ENCODE results near the gene SKI. TPM values are rescaled to one million over a fixed set of nuclear protein-coding genes. Genes with fewer than 3 reads are reported as not detected.

Gene SKI
- total RNA-seq, 1 donor from 2014 or later, result 132 TPM

GRCh38 chr1:2337501-2337900 lies 109.4 kb downstream of the SKI start:
- Mint-ChIP-seq H3K4me3 (ENCODE audit: unreplicated experiment) (no peak overlapping the region), H3K27me3 (ENCODE audit: unreplicated experiment) (no peaks in the 10 kb centered on the region), H3K4me1 (ENCODE audit: unreplicated experiment) (peaks cover 2% of the 10 kb centered on the region), H3K9me3 (ENCODE audit: unreplicated experiment) (no peaks in the 10 kb centered on the region), H3K27ac (ENCODE audit: unreplicated experiment) (no peak overlapping the region), H3K36me3 (ENCODE audit: unreplicated experiment) (no peaks in the 10 kb centered on the region)
- DNase-seq (ENCODE audit: extremely low spot score, unreplicated experiment), result no peak
- no peak for TF ChIP-seq CTCF (IDR thresholded peaks at IDR 0.05)

- Mint-ChIP-seq H3K4me3 (ENCODE audit: unreplicated experiment) (no peak overlapping the region), H3K9me3 (ENCODE audit: unreplicated experiment) (no peaks in the 10 kb centered on the region), H3K4me1 (ENCODE audit: unreplicated experiment) (peaks cover 2% of the 10 kb centered on the region), H3K36me3 (ENCODE audit: unreplicated experiment) (no peaks in the 10 kb centered on the region), H3K27ac (ENCODE audit: unreplicated experiment) (no peak overlapping the region), H3K27me3 (ENCODE audit: unreplicated experiment) (no peaks in the 10 kb centered on the region)
- no peak for DNase-seq (ENCODE audit: extremely low spot score, unreplicated experiment)
- TF ChIP-seq CTCF (IDR thresholded peaks at IDR 0.05), result no peak
Measured at GRCh38 chr1:2339206-2340085, 111.3 kb downstream of the SKI start.

- Mint-ChIP-seq H3K4me3 (ENCODE audit: unreplicated experiment) (no peak overlapping the region), H3K27me3 (ENCODE audit: unreplicated experiment) (no peaks in the 10 kb centered on the region), H3K4me1 (ENCODE audit: unreplicated experiment) (peaks cover 2% of the 10 kb centered on the region), H3K36me3 (ENCODE audit: unreplicated experiment) (no peaks in the 10 kb centered on the region), H3K27ac (ENCODE audit: unreplicated experiment) (no peak overlapping the region), H3K9me3 (ENCODE audit: unreplicated experiment) (no peaks in the 10 kb centered on the region)
- no peak for TF ChIP-seq CTCF (IDR thresholded peaks at IDR 0.05)
- DNase-seq (ENCODE audit: extremely low spot score, unreplicated experiment), result no peak
Measured at GRCh38 chr1:2340086-2340917, 112.2 kb downstream of the SKI start.

GRCh38 chr1:2340918-2341254 lies 112.8 kb downstream of the SKI start:
- Mint-ChIP-seq H3K36me3 (ENCODE audit: unreplicated experiment) (no peaks in the 10 kb centered on the region), H3K4me3 (ENCODE audit: unreplicated experiment) (no peak overlapping the region), H3K4me1 (ENCODE audit: unreplicated experiment) (peaks cover 2% of the 10 kb centered on the region), H3K9me3 (ENCODE audit: unreplicated experiment) (no peaks in the 10 kb centered on the region), H3K27ac (ENCODE audit: unreplicated experiment) (no peak overlapping the region), H3K27me3 (ENCODE audit: unreplicated experiment) (no peaks in the 10 kb centered on the region)
- TF ChIP-seq CTCF (IDR thresholded peaks at IDR 0.05), result no peak
- no peak for DNase-seq (ENCODE audit: extremely low spot score, unreplicated experiment)

Measured in osteocyte (in vitro differentiated cells).